ENCODE data around the gene YBX1. TPM values are rescaled to one million over a fixed set of nuclear protein-coding genes. Genes with fewer than 3 reads are reported as not detected.
A peak's percentile ranks its signal among the peaks of the same experiment; 100 is the strongest.

YBX1 gene
- total and polyA plus RNA-seq, 2 of the 13 experiments (the other 11 are each of a cell fraction or from before 2014, with no cell fraction given), result 339 to 628 TPM

GRCh38 chr1:42739753-42740700 lies 57.8 kb downstream of the YBX1 start, which contains the start of gene CLDN19 (continued):
- TF ChIP-seq TFDP2 (CRISPR knock-in tag; IDR thresholded peaks at IDR 0.05), result no peak
- peak; percentile 67; the same call in 1 of the 2 replicates for TF ChIP-seq ZBTB8A (CRISPR knock-in tag; IDR thresholded peaks at IDR 0.05; ENCODE audit: borderline replicate concordance, low read depth)
- TF ChIP-seq NR2F6 (IDR thresholded peaks at IDR 0.05), result peak; percentile 77
- peak; percentile 70 for TF ChIP-seq NR2F6 (CRISPR knock-in tag; IDR thresholded peaks at IDR 0.05)
- TF ChIP-seq RELA (CRISPR knock-in tag; IDR thresholded peaks at IDR 0.05), result 0 out of 2 replicates have a peak, but pooled peaks have one; percentile 14
- TF ChIP-seq ZSCAN5A (CRISPR knock-in tag; IDR thresholded peaks at IDR 0.05; ENCODE audit: borderline replicate concordance), result no peak; the same call in 1 of the 2 replicates
- TF ChIP-seq ZNF354B (CRISPR knock-in tag; IDR thresholded peaks at IDR 0.05), result no peak
- peak; percentile 50; the same call in 1 of the 2 replicates for TF ChIP-seq ZNF383 (CRISPR knock-in tag; IDR thresholded peaks at IDR 0.05; ENCODE audit: borderline replicate concordance)
- peak; percentile 6; the same call in 1 of the 2 replicates for TF ChIP-seq ARNTL (CRISPR knock-in tag; IDR thresholded peaks at IDR 0.05)
- TF ChIP-seq CREM (IDR thresholded peaks at IDR 0.05), result 0 out of 2 replicates have a peak, but pooled peaks have one; percentile 17
- TF ChIP-seq CREM (CRISPR knock-in tag; IDR thresholded peaks at IDR 0.05), result no peak
- TF ChIP-seq NCOR1 (IDR thresholded peaks at IDR 0.05; ENCODE audit: borderline replicate concordance, low read length), result no peak; the same call in 1 of the 2 replicates
- TF ChIP-seq MED1 (CRISPR knock-in tag; IDR thresholded peaks at IDR 0.05), result peak; percentile 38; the same call in 1 of the 2 replicates
- TF ChIP-seq MYC (CRISPR knock-in tag; IDR thresholded peaks at IDR 0.05; ENCODE audit: borderline replicate concordance), result peak; percentile 59
- no peak for TF ChIP-seq DNMT3B (CRISPR knock-in tag; conservative IDR thresholded peaks at IDR 0.05)
- no peak; the same call in 1 of the 2 replicates for TF ChIP-seq ZNF430 (CRISPR knock-in tag; IDR thresholded peaks at IDR 0.05)
- no peak for TF ChIP-seq FOXP1 (IDR thresholded peaks at IDR 0.05)
- TF ChIP-seq FOXP1 (CRISPR knock-in tag; IDR thresholded peaks at IDR 0.05), result no peak
- no peak for TF ChIP-seq ZC3H4 (CRISPR knock-in tag; IDR thresholded peaks at IDR 0.05; ENCODE audit: borderline replicate concordance)
- peak; percentile 75; the same call in 1 of the 2 replicates for TF ChIP-seq ZNF619 (CRISPR knock-in tag; IDR thresholded peaks at IDR 0.05)
- no peak for TF ChIP-seq ARNT (IDR thresholded peaks at IDR 0.05)
- peak; percentile 32; the same call in 1 of the 2 replicates for TF ChIP-seq ZBTB46 (CRISPR knock-in tag; IDR thresholded peaks at IDR 0.05; ENCODE audit: borderline replicate concordance)
- no peak for TF ChIP-seq ZNF263 (CRISPR knock-in tag; IDR thresholded peaks at IDR 0.05)
- TF ChIP-seq IRF1 (CRISPR knock-in tag; IDR thresholded peaks at IDR 0.05; ENCODE audit: low read depth), result no peak

Data from HepG2 (cell line).